Breast epithelium (tissue), 3 donors: ENCODE data around the gene TRIM37.

Experiments
- CTCF ChIP-seq, 3 donors: fragments of 450-650 bp; IDR thresholded peaks; one replicate each; pipeline ENCODE4 v1.5.1; 2016 to 2017; ENCODE audit warnings: antibody characterized with exemption in 3 of 3, mild to moderate bottlenecking in 3 of 3, moderate library complexity in 3 of 3
- POLR2A ChIP-seq: fragments of 450-650 bp; IDR thresholded peaks from one replicate; pipeline ENCODE4 v1.6.1; 2016; ENCODE audit warnings: antibody characterized with exemption, mild to moderate bottlenecking, moderate library complexity

DNA sequence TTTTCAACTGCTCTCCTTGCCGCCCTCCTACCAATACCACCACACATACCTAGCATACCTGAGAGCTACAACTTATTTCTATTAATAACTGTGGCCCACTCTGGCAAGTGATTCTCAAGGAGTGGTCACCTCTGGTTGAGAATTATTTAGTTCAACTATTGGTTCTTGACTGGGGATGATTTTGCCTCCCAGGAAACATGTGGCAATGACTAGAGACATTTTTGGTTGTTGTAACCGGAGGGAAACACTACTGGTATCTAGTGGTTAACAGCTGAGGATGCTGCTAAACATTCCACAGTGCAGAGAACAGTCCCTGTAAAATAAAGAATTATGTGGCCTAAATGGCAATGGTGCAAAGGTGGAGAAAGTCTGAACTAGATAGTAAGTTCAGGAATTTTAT lies 96.7 kb downstream of the TRIM37 start:
- TF ChIP-seq CTCF (IDR thresholded peaks at IDR 0.05) (no peak), POLR2A (no peak)
